Thyroid gland (tissue), 4 donors: ENCODE measurements around the gene SPTA1.

Experiments used
- POLR2A ChIP-seq, 2 donors: fragments of 450-650 bp; IDR thresholded peaks; one replicate each; pipeline ENCODE4 v1.6.1; 2017; ENCODE audit warnings: antibody characterized with exemption in 2 of 2, mild to moderate bottlenecking in 2 of 2, moderate library complexity in 1 of 2
- TF ChIP-seq, protein P1 (sequence below), 6 experiments: fragments of 200-600 bp in 3 of 6; fragments of 450-650 bp in 3 of 6; sonication (generic) in 3 of 6; IDR thresholded peaks; one replicate each; pipeline ENCODE4 v1.5.1; 2016 to 2019; ENCODE audit warnings: antibody characterized with exemption in 6 of 6, mild to moderate bottlenecking in 2 of 6, inconsistent platforms in 1 of 6, moderate library complexity in 1 of 6

GRCh38 chr1:158577561-158577960, 109.0 kb downstream of the SPTA1 start:
- TF ChIP-seq, protein P1, sequence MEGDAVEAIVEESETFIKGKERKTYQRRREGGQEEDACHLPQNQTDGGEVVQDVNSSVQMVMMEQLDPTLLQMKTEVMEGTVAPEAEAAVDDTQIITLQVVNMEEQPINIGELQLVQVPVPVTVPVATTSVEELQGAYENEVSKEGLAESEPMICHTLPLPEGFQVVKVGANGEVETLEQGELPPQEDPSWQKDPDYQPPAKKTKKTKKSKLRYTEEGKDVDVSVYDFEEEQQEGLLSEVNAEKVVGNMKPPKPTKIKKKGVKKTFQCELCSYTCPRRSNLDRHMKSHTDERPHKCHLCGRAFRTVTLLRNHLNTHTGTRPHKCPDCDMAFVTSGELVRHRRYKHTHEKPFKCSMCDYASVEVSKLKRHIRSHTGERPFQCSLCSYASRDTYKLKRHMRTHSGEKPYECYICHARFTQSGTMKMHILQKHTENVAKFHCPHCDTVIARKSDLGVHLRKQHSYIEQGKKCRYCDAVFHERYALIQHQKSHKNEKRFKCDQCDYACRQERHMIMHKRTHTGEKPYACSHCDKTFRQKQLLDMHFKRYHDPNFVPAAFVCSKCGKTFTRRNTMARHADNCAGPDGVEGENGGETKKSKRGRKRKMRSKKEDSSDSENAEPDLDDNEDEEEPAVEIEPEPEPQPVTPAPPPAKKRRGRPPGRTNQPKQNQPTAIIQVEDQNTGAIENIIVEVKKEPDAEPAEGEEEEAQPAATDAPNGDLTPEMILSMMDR (IDR thresholded peaks at IDR 0.05): no peak
- no peak for TF ChIP-seq POLR2A (IDR thresholded peaks at IDR 0.05)
